ENCODE results near the gene TMEM51. TPM values are rescaled to one million over a fixed set of nuclear protein-coding genes. Genes with fewer than 3 reads are reported as not detected.
A peak's percentile ranks its signal among the peaks of the same experiment; 100 is the strongest.

TMEM51 gene
- total and polyA plus RNA-seq, 9 of the 15 experiments (the other 6 are each of a cell fraction or from before 2014, with no cell fraction given): 0.06 to 1.4 (median 0.58) TPM

GRCh38 chr1:15128520-15129313 is 24.8 kb upstream of the TMEM51 start (continued):
- TF ChIP-seq ETV1 (tag; conservative IDR thresholded peaks at IDR 0.05; ENCODE audit: low read depth) (no peak), ZFP36 (IDR thresholded peaks at IDR 0.05; ENCODE audit: low read depth, low read length, partially characterized antibody) (no peak), E2F4 (CRISPR knock-in tag; IDR thresholded peaks at IDR 0.05; ENCODE audit: low read depth) (no peak), ZNF197 (CRISPR knock-in tag; IDR thresholded peaks at IDR 0.05; ENCODE audit: low read depth) (no peak), HNRNPUL1 (IDR thresholded peaks at IDR 0.05; ENCODE audit: low read length) (no peak), ZNF830 (CRISPR knock-in tag; IDR thresholded peaks at IDR 0.05) (no peak), ZNF766 (CRISPR knock-in tag; conservative IDR thresholded peaks at IDR 0.05) (no peak), FOXA1 (IDR thresholded peaks at IDR 0.05; ENCODE audit: borderline replicate concordance) (no peak), XRCC5 (IDR thresholded peaks at IDR 0.05; ENCODE audit: low read depth, low read length) (peak; percentile 74; the same call in 1 of the 2 replicates), NCOA4 (IDR thresholded peaks at IDR 0.05; ENCODE audit: partially characterized antibody) (no peak), HSF4 (CRISPR knock-in tag; IDR thresholded peaks at IDR 0.05; ENCODE audit: borderline replicate concordance) (no peak), CHCHD3 (CRISPR knock-in tag; IDR thresholded peaks at IDR 0.05) (no peak), ZHX1 (conservative IDR thresholded peaks at IDR 0.05; ENCODE audit: low read length) (no peak), GABPB1 (CRISPR knock-in tag; IDR thresholded peaks at IDR 0.05) (no peak), BRF1 (IDR thresholded peaks at IDR 0.05; ENCODE audit: borderline replicate concordance, extremely low read depth, insufficient read length) (no peak), SP2 (IDR thresholded peaks at IDR 0.05; ENCODE audit: extremely low read depth, low read depth, low read length, poor library complexity, severe bottlenecking) (no peak), ZBTB34 (CRISPR knock-in tag; IDR thresholded peaks at IDR 0.05) (no peak), ATF1 (CRISPR knock-in tag; IDR thresholded peaks at IDR 0.05) (no peak), ATF1 (tag; IDR thresholded peaks at IDR 0.05) (no peak), CXXC5 (CRISPR knock-in tag; IDR thresholded peaks at IDR 0.05) (no peak), ZC3H11A (IDR thresholded peaks at IDR 0.05; ENCODE audit: low read depth, low read length) (0 out of 2 replicates have a peak, but pooled peaks have one; percentile 67), USF2 (CRISPR knock-in tag; IDR thresholded peaks at IDR 0.05) (no peak), MCM2 (IDR thresholded peaks at IDR 0.05; ENCODE audit: low read depth) (no peak), RFX7 (CRISPR knock-in tag; IDR thresholded peaks at IDR 0.05) (no peak)
